Mucosa of rectum (tissue), 2 donors: Measurements from ENCODE around the gene ZIC5.
"Not testable (repeated sequence)": the region's sequence is repeated elsewhere in the genome, so short reads cannot be mapped to it uniquely, and the experiment has no call there.

ENCODE experiments used
- H3K27ac ChIP-seq, 2 donors: one replicate each; pipeline ENCODE4 v1.7.0; 2013; ENCODE audit warnings: inconsistent platforms in 2 of 2, low read depth in 2 of 2, low read length in 2 of 2
- H3K27me3 ChIP-seq, 2 donors: one replicate each; pipeline ENCODE4 v1.7.0; 2013; ENCODE audit warnings: low read length in 2 of 2; ENCODE audit not compliant: control insufficient read depth in 2 of 2, insufficient read depth in 2 of 2
- H3K36me3 ChIP-seq, 2 donors: one replicate each; pipeline ENCODE4 v1.7.0; 2013; ENCODE audit warnings: low read length in 2 of 2; ENCODE audit not compliant: control insufficient read depth in 2 of 2, insufficient read depth in 2 of 2
- H3K4me1 ChIP-seq, 2 donors: one replicate each; pipeline ENCODE4 v1.7.0; 2013; ENCODE audit warnings: low read length in 2 of 2, mild to moderate bottlenecking in 1 of 2; ENCODE audit not compliant: control insufficient read depth in 2 of 2, insufficient read depth in 2 of 2
- H3K4me3 ChIP-seq, 2 donors: one replicate each; pipeline ENCODE4 v1.7.0; 2013; ENCODE audit warnings: low read length in 2 of 2
- H3K9ac ChIP-seq, 2 donors: one replicate each; pipeline ENCODE4 v1.7.0; 2013; ENCODE audit warnings: low read length in 2 of 2, low read depth in 1 of 2, mild to moderate bottlenecking in 1 of 2
- H3K9me3 ChIP-seq, 2 donors: one replicate each; pipeline ENCODE4 v1.7.0; 2013; ENCODE audit warnings: low read length in 2 of 2; ENCODE audit not compliant: control insufficient read depth in 2 of 2
- donor health status: healthy.
- donor health status: Normal muscosa, but diverticular disease.

Gene ZIC5

GRCh38 chr13:99959540-99960230, 11.9 kb downstream of the ZIC5 start:
- Histone ChIP-seq H3K27me3 (peaks cover 83 to 94% of the 10 kb centered on the region in 2 donors), H3K27ac (no peak overlapping the region), H3K4me3 (peak overlapping the region in 1 of 2 donors; percentile 33), H3K9me3 (no peaks in the 10 kb centered on the region), H3K36me3 (no peaks in the 10 kb centered on the region), H3K9ac (no peak overlapping the region), H3K4me1 (peaks cover 7 to 17% of the 10 kb centered on the region in 2 donors)

- no peak overlapping the region for H3K27ac ChIP-seq
- H3K9ac ChIP-seq: no peak overlapping the region
- H3K27me3 ChIP-seq: peaks cover 84 to 95% of the 10 kb centered on the region in 2 donors
- H3K36me3 ChIP-seq: no peaks in the 10 kb centered on the region
- H3K4me3 ChIP-seq: no peak overlapping the region
- H3K9me3 ChIP-seq: no peaks in the 10 kb centered on the region
- peaks cover 7 to 17% of the 10 kb centered on the region in 2 donors for H3K4me1 ChIP-seq
Observed at GRCh38 chr13:99959127-99959539, 12.4 kb downstream of the ZIC5 start.

GRCh38 chr13:99958406-99959126, 13.0 kb downstream of the ZIC5 start:
- H3K9ac ChIP-seq: no peak overlapping the region
- H3K36me3 ChIP-seq: no peaks in the 10 kb centered on the region
- H3K27me3 ChIP-seq: peaks cover 83 to 95% of the 10 kb centered on the region in 2 donors
- no peaks in the 10 kb centered on the region for H3K9me3 ChIP-seq
- no peak overlapping the region for H3K4me3 ChIP-seq
- peaks cover 7 to 17% of the 10 kb centered on the region in 2 donors for H3K4me1 ChIP-seq
- no peak overlapping the region for H3K27ac ChIP-seq

GRCh38 chr13:99956473-99957349, 14.9 kb downstream of the ZIC5 start:
- peaks cover 7 to 17% of the 10 kb centered on the region in 2 donors for H3K4me1 ChIP-seq
- no peaks in the 10 kb centered on the region for H3K36me3 ChIP-seq
- no peaks in the 10 kb centered on the region for H3K9me3 ChIP-seq
- no peak overlapping the region for H3K9ac ChIP-seq
- no peak overlapping the region for H3K27ac ChIP-seq
- no peak overlapping the region for H3K4me3 ChIP-seq
- H3K27me3 ChIP-seq: peaks cover 80 to 86% of the 10 kb centered on the region in 2 donors

- Histone ChIP-seq H3K9ac (no peak overlapping the region), H3K4me3 (peak overlapping the region; percentile 6 to 22), H3K9me3 (no peaks in the 10 kb centered on the region), H3K36me3 (no peaks in the 10 kb centered on the region), H3K27me3 (peaks cover 76 to 86% of the 10 kb centered on the region in 2 donors), H3K27ac (no peak overlapping the region), H3K4me1 (peaks cover 7 to 17% of the 10 kb centered on the region in 2 donors)
Observed at GRCh38 chr13:99955747-99956472, 15.7 kb downstream of the ZIC5 start.

- Histone ChIP-seq H3K9me3 (no peaks in the 10 kb centered on the region), H3K9ac (no peak overlapping the region), H3K4me1 (peaks cover 7 to 17% of the 10 kb centered on the region in 2 donors), H3K36me3 (no peaks in the 10 kb centered on the region), H3K27ac (no peak overlapping the region), H3K27me3 (peaks cover 73 to 89% of the 10 kb centered on the region in 2 donors), H3K4me3 (no peak overlapping the region)
Observed at GRCh38 chr13:99955107-99955746, 16.3 kb downstream of the ZIC5 start.

GRCh38 chr13:99953138-99953755, 18.3 kb downstream of the ZIC5 start:
- peaks cover 61 to 77% of the 10 kb centered on the region in 2 donors for H3K27me3 ChIP-seq
- H3K4me3 ChIP-seq: no peak overlapping the region
- H3K9ac ChIP-seq: no peak overlapping the region
- H3K27ac ChIP-seq: no peak overlapping the region
- H3K36me3 ChIP-seq: no peaks in the 10 kb centered on the region
- H3K4me1 ChIP-seq: peaks cover 11 to 17% of the 10 kb centered on the region in 2 donors
- H3K9me3 ChIP-seq: no peaks in the 10 kb centered on the region

- Histone ChIP-seq H3K27me3 (peaks cover 47 to 71% of the 10 kb centered on the region in 2 donors), H3K4me1 (peaks cover 11 to 13% of the 10 kb centered on the region in 2 donors)
- H3K36me3 ChIP-seq, H3K9ac ChIP-seq, H3K4me3 ChIP-seq, H3K27ac ChIP-seq, H3K9me3 ChIP-seq: not testable (repeated sequence)
Observed at GRCh38 chr13:99951666-99952065, 19.9 kb downstream of the ZIC5 start.
